SK-N-SH (cell line): ENCODE measurements around the gene BCAS3. TPM values are rescaled to one million over a fixed set of nuclear protein-coding genes. Genes with fewer than 3 reads are reported as not detected.

Source experiments
- CTCF ChIA-PET: fragments of 300-600, 350-600 bp; formaldehyde crosslinking; extraction: SDS; loops from one replicate; lab custom pipeline; 2021; lab: Yijun Ruan, JAX
- POLR2A ChIA-PET: fragments of 350-600 bp; sonication (Branson Sonifier 250); formaldehyde crosslinking; extraction: SDS; loops from one replicate; lab custom pipeline; 2020; ENCODE audit warnings: antibody characterized with exemption, inconsistent platforms; lab: Yijun Ruan, JAX
- DNase-seq: peaks from one replicate; pipeline ENCODE4 v3.0.0; 2012
- H2AFZ ChIP-seq: fragments of 200-600 bp; sonication (generic); 2 replicates; pipeline ENCODE4 v1.8.1; 2016; ENCODE audit warnings: antibody characterized with exemption, mild to moderate bottlenecking, low read depth
- H3F3A ChIP-seq: fragments of 200-600 bp; sonication (generic); replicated peaks from 2 replicates; pipeline ENCODE3; 2016; ENCODE audit warnings: antibody characterized with exemption, mild to moderate bottlenecking; ENCODE audit not compliant: insufficient read depth
- H3K27ac ChIP-seq, 2 experiments: fragments of 200-500 bp in 1 of 2; fragments of 200-600 bp in 1 of 2; sonication (Bioruptor generic) in 1 of 2; sonication (generic), shearing (Covaris generic) in 1 of 2; 2 replicates each; pipeline versions ENCODE4 v1.5.1 to v1.6.1; 2014 to 2016; ENCODE audit warnings: low read depth in 2 of 2, inconsistent platforms in 1 of 2, low read length in 1 of 2, mild to moderate bottlenecking in 1 of 2, mixed read lengths in 1 of 2
- H3K27me3 ChIP-seq: fragments of 200-600 bp; sonication (generic), shearing (Covaris generic); 2 replicates; pipeline ENCODE4 v1.6.1; 2016; ENCODE audit warnings: mixed run types; ENCODE audit not compliant: insufficient read depth
- H3K36me3 ChIP-seq, 2 experiments: fragments of 200-500 bp in 1 of 2; fragments of 200-600 bp in 1 of 2; sonication (Bioruptor generic) in 1 of 2; sonication (generic) in 1 of 2; replicated peaks in 1 of 2; 2 replicates each; pipeline versions ENCODE3 to v1.5.1; 2014 to 2016; ENCODE audit warnings: low read length in 1 of 2, mild to moderate bottlenecking in 1 of 2; ENCODE audit not compliant: insufficient read depth in 2 of 2, control insufficient read depth in 1 of 2
- H3K4me1 ChIP-seq, 2 experiments: fragments of 200-500 bp in 1 of 2; fragments of 200-600 bp in 1 of 2; sonication (Bioruptor generic) in 1 of 2; sonication (generic), shearing (Covaris generic) in 1 of 2; 2 replicates each; pipeline versions ENCODE4 v1.5.1 to v1.6.1; 2014 to 2016; ENCODE audit warnings: low read depth in 1 of 2, low read length in 1 of 2, mixed run types in 1 of 2; ENCODE audit not compliant: insufficient read depth in 2 of 2, control insufficient read depth in 1 of 2
- H3K4me2 ChIP-seq: fragments of 200-600 bp; sonication (generic), shearing (Covaris generic); 2 replicates; pipeline ENCODE4 v1.6.1; 2017; ENCODE audit warnings: mixed run types
- H3K4me3 ChIP-seq, 2 experiments: fragments of 200-500 bp in 1 of 2; fragments of 200-600 bp in 1 of 2; sonication (Bioruptor generic) in 1 of 2; sonication (generic), shearing (Covaris generic) in 1 of 2; 2 replicates each; pipeline versions ENCODE4 v1.5.1 to v1.8.1; 2014 to 2016; ENCODE audit warnings: low read depth in 2 of 2, inconsistent platforms in 1 of 2, low read length in 1 of 2, mild to moderate bottlenecking in 1 of 2, mixed read lengths in 1 of 2, moderate library complexity in 1 of 2
- H3K79me2 ChIP-seq: fragments of 200-600 bp; sonication (generic); 2 replicates; pipeline ENCODE4 v1.8.1; 2017; ENCODE audit warnings: mild to moderate bottlenecking; ENCODE audit not compliant: insufficient read depth
- H3K9ac ChIP-seq: fragments of 200-600 bp; sonication (generic); 2 replicates; pipeline ENCODE4 v1.6.1; 2017; ENCODE audit warnings: mixed run types
- H3K9me2 ChIP-seq: fragments of 200-600 bp; sonication (generic); 2 replicates; pipeline ENCODE4 v1.6.1; 2017; ENCODE audit warnings: mixed run types
- H3K9me3 ChIP-seq: fragments of 200-600 bp; sonication (generic); 2 replicates; pipeline ENCODE4 v1.6.1; 2017; ENCODE audit warnings: mixed run types, mild to moderate bottlenecking, moderate library complexity
- H4K20me1 ChIP-seq: fragments of 200-600 bp; sonication (generic); 2 replicates; pipeline ENCODE4 v1.6.1; 2017; ENCODE audit warnings: mild to moderate bottlenecking, mixed run types; ENCODE audit not compliant: insufficient read depth
- CHD2 ChIP-seq: fragments of 150-350 bp; IDR thresholded peaks from 2 replicates; pipeline ENCODE4 v1.6.1; 2018; ENCODE audit warnings: low read length; ENCODE audit not compliant: partially characterized antibody
- EP300 ChIP-seq, 2 experiments: IDR thresholded peaks; 2 replicates each; pipeline versions ENCODE4 v1.4.0 to v1.6.1; 2012; ENCODE audit warnings: borderline replicate concordance in 1 of 2, low read depth in 1 of 2, low read length in 1 of 2
- FOSL2 ChIP-seq: IDR thresholded peaks from 2 replicates; pipeline ENCODE4 v1.4.0; 2012; ENCODE audit warnings: low read depth, mild to moderate bottlenecking, moderate library complexity, borderline replicate concordance
- FOXM1 ChIP-seq: IDR thresholded peaks from 2 replicates; pipeline ENCODE4 v1.4.0; 2012; ENCODE audit warnings: low read depth, mild to moderate bottlenecking
- GATA2 ChIP-seq: sonication (generic); formaldehyde crosslinking; IDR thresholded peaks from 2 replicates; pipeline ENCODE4 v1.5.0; 2020; ENCODE audit warnings: mild to moderate bottlenecking, missing genetic modification reagents
- IRF3 ChIP-seq: fragments of 150-350 bp; IDR thresholded peaks from 2 replicates; pipeline ENCODE4 v1.6.1; 2016; ENCODE audit warnings: mild to moderate bottlenecking, low read depth, low read length
- JUND ChIP-seq: IDR thresholded peaks from 2 replicates; pipeline ENCODE4 v1.4.0; 2012
- RCOR1 ChIP-seq: fragments of 150-350 bp; IDR thresholded peaks from 2 replicates; pipeline ENCODE4 v1.6.1; 2017; ENCODE audit warnings: antibody characterized with exemption, low read length
- RXRA ChIP-seq: IDR thresholded peaks from 2 replicates; pipeline ENCODE4 v1.4.0; 2012; ENCODE audit warnings: low read depth, mild to moderate bottlenecking, borderline replicate concordance
- SIN3A ChIP-seq: IDR thresholded peaks from 2 replicates; pipeline ENCODE4 v1.6.1; 2012; ENCODE audit warnings: low read depth, mild to moderate bottlenecking, low read length, moderate library complexity, borderline replicate concordance
- TCF12 ChIP-seq: IDR thresholded peaks from 2 replicates; pipeline ENCODE4 v1.4.0; 2012
- WGBS: methylation state at CpG from one replicate; pipeline ENCODE4 v1.1.6; 2017; ENCODE audit warnings: low lambda C conversion rate; 5-methylcytosine and 5-hydroxymethylcytosine counted together
- polyA plus RNA-seq, 3 experiments: library from polyadenylated mRNA; depleted of rRNA; stranded (reverse); fragments of >200 nt; gene quantifications; 2 replicates each; pipeline ENCODE4 v1.2.3, GENCODE V29; 2012

Gene BCAS3
- polyA plus RNA-seq, 1 of the 3 experiments (the other 2 are of a cell fraction): 5.9 TPM

GRCh38 chr17:61221597-61222471, 544.2 kb downstream of the BCAS3 start (continued):
- TF ChIP-seq SIN3A (no peak), FOSL2 (no peak), FOXM1 (no peak)

- ChIA-PET POLR2A (no interaction called here), CTCF (interaction anchor here (0.8 to 1.2 kb wide), 3 partner anchors 15 to 20 kb away, joined by 3 to 4 read pairs (median 4); no protein-coding TSS in a partner anchor)
Measured at GRCh38 chr17:61223725-61224124, 546.1 kb downstream of the BCAS3 start.

GRCh38 chr17:61225178-61225882, 547.7 kb downstream of the BCAS3 start:
- H3K9me3 ChIP-seq: no peaks in the 10 kb centered on the region
- H3K4me3 ChIP-seq: no peak overlapping the region
- no peak overlapping the region for H3K4me2 ChIP-seq
- no peaks in the 10 kb centered on the region for H4K20me1 ChIP-seq
- DNase-seq: no peak
- 61% methylated on average over 5 of the region's 5 CpGs for WGBS
- peaks cover 6 to 24% of the 10 kb centered on the region in 2 experiments; a peak in 3 of 4 replicates for H3K4me1 ChIP-seq
- H3K27me3 ChIP-seq: no peaks in the 10 kb centered on the region
- peaks cover 6% of the 10 kb centered on the region for H3F3A ChIP-seq
- POLR2A ChIA-PET: no interaction called here
- H3K36me3 ChIP-seq: no peaks in the 10 kb centered on the region
- no peak overlapping the region for H3K9ac ChIP-seq
- no peaks in the 10 kb centered on the region for H3K9me2 ChIP-seq
- peak overlapping the region in 1 of 2 experiments; percentile 62; a peak in 2 of 4 replicates for H3K27ac ChIP-seq
- TF ChIP-seq CHD2 (peak; percentile 19), IRF3 (no peak), EP300 (IDR thresholded peaks at IDR 0.05; ENCODE audit: borderline replicate concordance in 1 of 2, low read depth in 1 of 2, low read length in 1 of 2) (0 out of 4 replicates have a peak, but pooled peaks of 1 of the 2 experiments have one; percentile 31), JUND (no peak), TCF12 (peak; percentile 40; the same call in 1 of the 2 replicates), GATA2 (CRISPR knock-in tag) (peak; percentile 6; the same call in 1 of the 2 replicates)
- no peak overlapping the region for H2AFZ ChIP-seq
- CTCF ChIA-PET: interaction anchor here (1.1 to 2.2 kb wide), 3 partner anchors 17 to 142 kb away, joined by 3 to 6 read pairs (median 4); no protein-coding TSS in a partner anchor
- H3K79me2 ChIP-seq: no peaks in the 10 kb centered on the region

More at GRCh38 chr17:61223725-61224124, 546.1 kb downstream of the BCAS3 start:
- no peaks in the 10 kb centered on the region for H3K9me2 ChIP-seq
- peaks cover 9% of the 10 kb centered on the region for H3F3A ChIP-seq
- no peak overlapping the region for H3K9ac ChIP-seq
- WGBS: 100% methylated on average over 1 of the region's 1 CpG
- TF ChIP-seq RXRA: no peak
- no peak for TF ChIP-seq RCOR1
- TF ChIP-seq, all 33 proteins: peak for 0
- H2AFZ ChIP-seq: no peak overlapping the region
- no peak overlapping the region for H3K27ac ChIP-seq
- H3K36me3 ChIP-seq: no peaks in the 10 kb centered on the region
- no peaks in the 10 kb centered on the region for H3K79me2 ChIP-seq
- peaks cover 16 to 34% of the 10 kb centered on the region in 2 experiments for H3K4me1 ChIP-seq
- no peak overlapping the region for H3K4me3 ChIP-seq
- no peak for DNase-seq
- H3K27me3 ChIP-seq: no peaks in the 10 kb centered on the region
- H3K4me2 ChIP-seq: no peak overlapping the region
- no peaks in the 10 kb centered on the region for H3K9me3 ChIP-seq
- H4K20me1 ChIP-seq: no peaks in the 10 kb centered on the region
